ENCODE measurements around the gene C4orf54. TPM values are rescaled to one million over a fixed set of nuclear protein-coding genes. Genes with fewer than 3 reads are reported as not detected.

C4orf54 gene
- total and polyA plus RNA-seq, 2 of the 4 experiments (the other 2 are of a cell fraction) = not detected

GRCh38 chr4:99693140-99693539, 35.5 kb upstream of the C4orf54 start:
- WGBS, 2 experiments (ENCODE audit: extremely low coverage in 2 of 2, insufficient read length in 1 of 2) = no CpG with 5 or more reads among the region's 1 CpG
- no peaks in the 10 kb centered on the region for H3K36me3 ChIP-seq (ENCODE audit: control insufficient read depth, insufficient read depth, low read length)
- ATAC-seq (ENCODE audit: low read depth) = no peak

More at GRCh38 chr4:99693140-99693539, 35.5 kb upstream of the C4orf54 start:
- TF ChIP-seq SMC3 (IDR thresholded peaks at IDR 0.05; ENCODE audit: low read depth, low read length) (no peak), MAFK (IDR thresholded peaks at IDR 0.05; ENCODE audit: low read depth, low read length) (no peak), BHLHE40 (IDR thresholded peaks at IDR 0.05; ENCODE audit: low read depth, low read length) (no peak), CEBPB (IDR thresholded peaks at IDR 0.05; ENCODE audit: low read depth, low read length) (no peak)
- TF ChIP-seq, protein P1, sequence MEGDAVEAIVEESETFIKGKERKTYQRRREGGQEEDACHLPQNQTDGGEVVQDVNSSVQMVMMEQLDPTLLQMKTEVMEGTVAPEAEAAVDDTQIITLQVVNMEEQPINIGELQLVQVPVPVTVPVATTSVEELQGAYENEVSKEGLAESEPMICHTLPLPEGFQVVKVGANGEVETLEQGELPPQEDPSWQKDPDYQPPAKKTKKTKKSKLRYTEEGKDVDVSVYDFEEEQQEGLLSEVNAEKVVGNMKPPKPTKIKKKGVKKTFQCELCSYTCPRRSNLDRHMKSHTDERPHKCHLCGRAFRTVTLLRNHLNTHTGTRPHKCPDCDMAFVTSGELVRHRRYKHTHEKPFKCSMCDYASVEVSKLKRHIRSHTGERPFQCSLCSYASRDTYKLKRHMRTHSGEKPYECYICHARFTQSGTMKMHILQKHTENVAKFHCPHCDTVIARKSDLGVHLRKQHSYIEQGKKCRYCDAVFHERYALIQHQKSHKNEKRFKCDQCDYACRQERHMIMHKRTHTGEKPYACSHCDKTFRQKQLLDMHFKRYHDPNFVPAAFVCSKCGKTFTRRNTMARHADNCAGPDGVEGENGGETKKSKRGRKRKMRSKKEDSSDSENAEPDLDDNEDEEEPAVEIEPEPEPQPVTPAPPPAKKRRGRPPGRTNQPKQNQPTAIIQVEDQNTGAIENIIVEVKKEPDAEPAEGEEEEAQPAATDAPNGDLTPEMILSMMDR (conservative IDR thresholded peaks at IDR 0.05; ENCODE audit: low read depth, low read length) = no peak
- no peak overlapping the region for H3K14ac ChIP-seq (replicated peaks; ENCODE audit: low read depth, low read length)
- H2BK5ac ChIP-seq (ENCODE audit: low read depth, low read length, poor library complexity, severe bottlenecking) = no peak overlapping the region
- dilution Hi-C loops (cut with HindIII; ENCODE audit: low sequenced_read_pairs, unreplicated experiment) (no loop called here), intact Hi-C loops (cut with micrococcal nuclease) (no loop called here), in situ Hi-C loops (cut with MboI; ENCODE audit: low sequenced_read_pairs) (no loop called here)
- no peak overlapping the region for H2BK120ac ChIP-seq (ENCODE audit: low read depth, low read length)
- H3K27me3 ChIP-seq (ENCODE audit: control insufficient read depth, insufficient read depth, low read length) = no peaks in the 10 kb centered on the region
- H3K79me1 ChIP-seq (ENCODE audit: low read depth in 1 of 2, low read length in 2 of 2) = no peaks in the 10 kb centered on the region
- no peak overlapping the region for H2BK15ac ChIP-seq (ENCODE audit: low read depth, low read length)
- H3K4ac ChIP-seq (ENCODE audit: low read depth, low read length) = no peak overlapping the region
- no peak overlapping the region for H3K18ac ChIP-seq (ENCODE audit: low read depth, low read length)
- no TSS peak for BruUV-seq (replicated peaks)
- H3K9ac ChIP-seq (ENCODE audit: low read depth, low read length) = no peak overlapping the region
- no peak overlapping the region for H4K5ac ChIP-seq (ENCODE audit: low read depth, low read length)
- no peaks in the 10 kb centered on the region for H3K9me3 ChIP-seq (ENCODE audit: control insufficient read depth, insufficient read depth, low read length)
- H3K23ac ChIP-seq (ENCODE audit: low read depth, low read length) = no peak overlapping the region
- H2AK5ac ChIP-seq (ENCODE audit: low read depth, low read length) = no peak overlapping the region
- H3K9me1 ChIP-seq (ENCODE audit: insufficient read depth, low read length) = no peaks in the 10 kb centered on the region
- H2AK9ac ChIP-seq (replicated peaks; ENCODE audit: low read depth, low read length, poor library complexity) = no peak overlapping the region
- H3K4me1 ChIP-seq (ENCODE audit: control insufficient read depth, insufficient read depth, low read length) = no peaks in the 10 kb centered on the region
- no peak overlapping the region for H3K4me3 ChIP-seq (ENCODE audit: insufficient read depth, low read depth, low read length)
- H3K27ac ChIP-seq (ENCODE audit: insufficient read depth, low read length) = no peak overlapping the region
- H3K56ac ChIP-seq (ENCODE audit: extremely low read depth, insufficient read depth, low read length) = no peak overlapping the region
- no peak overlapping the region for H2BK20ac ChIP-seq (ENCODE audit: low read depth, low read length)
- DNase-seq = no peak
- H4K91ac ChIP-seq (ENCODE audit: insufficient read depth, low read depth, low read length) = no peak overlapping the region
- no peak overlapping the region for H4K8ac ChIP-seq (ENCODE audit: low read depth in 2 of 2, low read length in 2 of 2)
- no peak overlapping the region for H3K4me2 ChIP-seq (ENCODE audit: low read depth, low read length)
- no peak overlapping the region for H2AFZ ChIP-seq (replicated peaks; ENCODE audit: low read length, poor library complexity)
- ChIA-PET POLR2A (ENCODE audit: unreplicated experiment) (no interaction called here), CTCF (no interaction called here)
- no peaks in the 10 kb centered on the region for H4K20me1 ChIP-seq (ENCODE audit: insufficient read depth, low read length)

Data from IMR-90 (cell line).